Stimulated activated memory B cell treated with anti-CD40 and anti-IgM and Interleukin-4, amounts not matched to agents 10 μg/mL and 1 μg/mL and 100 μg/mL, for 72 hours (primary cell): Measurements from ENCODE around the gene POU2AF2.

Experiments used
- ATAC-seq: fragments of 150-1000 bp; cut with Tn5 transposase; 2 replicates; pipeline ENCODE4 v1.10.0; 2021
- H3K27ac Mint-ChIP-seq: one replicate; pipeline ENCODE4 v1.8.0; 2022; ENCODE audit warnings: mild to moderate bottlenecking, mixed read lengths
- H3K27me3 Mint-ChIP-seq: one replicate; pipeline ENCODE4 v1.8.0; 2022; ENCODE audit warnings: mixed read lengths
- H3K36me3 Mint-ChIP-seq: one replicate; pipeline ENCODE4 v1.8.0; 2022; ENCODE audit warnings: mixed read lengths
- H3K4me1 Mint-ChIP-seq: one replicate; pipeline ENCODE4 v1.8.0; 2022; ENCODE audit warnings: mixed read lengths
- H3K4me3 Mint-ChIP-seq: one replicate; pipeline ENCODE4 v1.8.0; 2022; ENCODE audit warnings: mild to moderate bottlenecking, moderate library complexity, mixed read lengths
- H3K9me3 Mint-ChIP-seq: one replicate; pipeline ENCODE4 v1.8.0; 2022; ENCODE audit warnings: mixed read lengths

The POU2AF2 gene

DNA sequence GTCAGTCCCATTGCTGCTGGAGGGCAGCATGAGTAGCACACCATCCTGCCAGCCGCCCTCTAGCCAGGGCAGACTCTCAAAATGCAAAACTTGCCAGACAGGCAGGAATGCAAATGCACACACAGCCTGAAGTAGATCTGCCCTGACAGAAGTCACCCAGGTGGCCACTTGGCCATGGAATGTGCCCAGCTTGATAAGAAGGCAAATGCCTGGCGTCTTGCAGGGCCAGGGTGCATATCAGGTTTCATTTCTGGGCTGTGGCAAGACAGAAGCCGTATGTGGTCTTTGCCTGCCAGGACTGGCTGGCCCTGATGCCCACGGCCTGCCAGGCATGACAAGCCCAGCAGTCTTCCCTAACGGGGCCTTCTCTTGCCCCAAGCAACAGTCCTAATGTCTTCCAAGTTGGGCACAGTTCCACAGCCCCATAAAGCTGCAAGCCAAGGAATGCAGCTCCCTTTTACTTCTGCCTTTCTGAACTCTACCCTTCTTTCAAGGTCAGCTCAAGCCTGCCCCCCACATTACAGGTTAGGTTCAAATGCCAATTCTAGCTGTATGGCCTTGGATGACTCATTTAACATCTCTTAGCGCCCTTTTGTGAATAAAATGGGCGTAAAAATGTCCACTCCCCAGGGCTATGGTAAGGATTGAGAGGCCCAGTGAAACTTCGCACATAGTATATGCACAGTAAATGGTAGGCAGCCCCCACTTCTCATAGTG, 82.5 kb downstream of the POU2AF2 start:
- Mint-ChIP-seq H3K9me3 (no peaks in the 10 kb centered on the region), H3K27ac (no peak overlapping the region), H3K36me3 (peaks cover 10% of the 10 kb centered on the region), H3K27me3 (no peaks in the 10 kb centered on the region), H3K4me1 (peaks cover 6% of the 10 kb centered on the region), H3K4me3 (no peak overlapping the region)
- ATAC-seq: no peak

DNA sequence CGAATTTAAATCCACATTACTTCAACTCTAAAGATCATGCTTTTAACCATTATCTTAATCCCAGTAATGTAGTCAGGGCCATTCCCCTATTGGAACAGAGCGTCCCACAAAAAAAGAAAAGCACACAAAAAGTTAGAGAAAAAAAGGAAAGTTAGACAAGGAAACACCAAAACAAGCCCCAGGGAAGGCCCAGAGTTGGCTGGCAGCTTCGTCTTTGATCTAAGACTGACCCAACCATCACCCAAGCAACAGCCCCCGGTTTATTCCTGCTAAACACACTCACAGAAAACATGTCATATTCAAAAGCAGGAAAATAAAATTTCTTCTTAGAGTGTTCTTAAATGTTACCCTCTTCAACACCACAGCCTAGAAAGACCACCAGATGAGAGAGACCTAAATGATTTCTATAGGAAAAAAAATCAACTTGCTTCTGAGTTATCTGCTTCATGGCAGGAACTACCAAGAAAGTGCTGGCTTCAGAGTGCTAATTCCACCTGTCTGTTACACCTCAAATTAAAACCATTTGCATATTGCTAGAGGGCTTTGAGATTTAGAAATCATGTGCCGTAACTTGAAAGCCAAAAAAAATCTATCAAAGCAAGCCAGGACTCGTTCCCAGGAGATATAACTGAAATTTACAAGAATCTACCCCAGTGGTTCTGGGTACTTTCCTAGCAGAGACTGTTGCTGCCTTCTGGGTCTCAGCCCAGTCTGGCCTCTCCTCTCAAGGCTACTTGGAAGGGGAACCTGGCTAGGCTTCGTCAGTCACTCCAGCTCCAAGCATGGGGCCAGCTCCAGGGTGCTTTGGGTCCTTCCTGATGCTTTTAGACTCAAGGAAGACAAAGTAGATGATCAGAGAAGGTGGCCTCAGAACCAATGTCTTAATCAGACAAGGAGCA, 84.0 kb downstream of the POU2AF2 start:
- no peak for ATAC-seq
- no peak overlapping the region for H3K27ac Mint-ChIP-seq
- no peaks in the 10 kb centered on the region for H3K27me3 Mint-ChIP-seq
- H3K36me3 Mint-ChIP-seq: peaks cover 20% of the 10 kb centered on the region
- H3K9me3 Mint-ChIP-seq: no peaks in the 10 kb centered on the region
- peaks cover 13% of the 10 kb centered on the region for H3K4me1 Mint-ChIP-seq
- no peak overlapping the region for H3K4me3 Mint-ChIP-seq

DNA sequence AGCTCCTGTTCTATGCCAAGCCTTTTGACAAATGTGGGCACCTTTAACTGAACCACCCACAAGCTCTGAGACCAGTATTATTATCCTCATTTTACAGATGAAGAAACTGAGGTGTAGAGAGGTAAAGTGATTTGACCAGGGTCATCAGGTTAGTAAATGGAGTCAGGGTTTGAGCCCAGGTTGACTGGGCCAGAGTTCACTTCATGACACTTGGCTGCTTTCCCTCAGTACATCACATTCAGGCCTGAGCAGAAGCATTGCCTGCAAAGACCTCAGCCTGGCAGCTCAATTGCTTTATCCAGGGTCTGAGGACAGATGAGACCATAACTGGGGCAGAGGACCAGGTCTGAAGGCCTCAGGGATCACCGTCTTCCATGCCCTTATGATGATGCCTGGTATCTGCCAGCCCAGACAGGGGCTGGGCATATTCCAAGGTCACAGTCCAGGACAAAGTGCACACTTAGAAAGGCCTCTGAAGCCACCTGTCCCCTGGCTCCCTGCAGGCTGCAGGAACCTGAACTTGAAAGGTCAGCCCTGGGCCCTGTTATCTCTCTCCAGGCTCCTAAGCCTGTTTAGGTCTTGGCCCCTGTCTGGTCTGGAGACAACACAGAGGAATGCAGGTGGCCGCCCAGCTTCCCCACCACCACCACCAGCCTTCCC, 84.8 kb downstream of the POU2AF2 start:
- peak overlapping the region; percentile 20 for H3K27ac Mint-ChIP-seq
- ATAC-seq: no peak
- H3K4me1 Mint-ChIP-seq: peaks cover 13% of the 10 kb centered on the region
- H3K27me3 Mint-ChIP-seq: no peaks in the 10 kb centered on the region
- no peaks in the 10 kb centered on the region for H3K9me3 Mint-ChIP-seq
- no peak overlapping the region for H3K4me3 Mint-ChIP-seq
- H3K36me3 Mint-ChIP-seq: peaks cover 20% of the 10 kb centered on the region

DNA sequence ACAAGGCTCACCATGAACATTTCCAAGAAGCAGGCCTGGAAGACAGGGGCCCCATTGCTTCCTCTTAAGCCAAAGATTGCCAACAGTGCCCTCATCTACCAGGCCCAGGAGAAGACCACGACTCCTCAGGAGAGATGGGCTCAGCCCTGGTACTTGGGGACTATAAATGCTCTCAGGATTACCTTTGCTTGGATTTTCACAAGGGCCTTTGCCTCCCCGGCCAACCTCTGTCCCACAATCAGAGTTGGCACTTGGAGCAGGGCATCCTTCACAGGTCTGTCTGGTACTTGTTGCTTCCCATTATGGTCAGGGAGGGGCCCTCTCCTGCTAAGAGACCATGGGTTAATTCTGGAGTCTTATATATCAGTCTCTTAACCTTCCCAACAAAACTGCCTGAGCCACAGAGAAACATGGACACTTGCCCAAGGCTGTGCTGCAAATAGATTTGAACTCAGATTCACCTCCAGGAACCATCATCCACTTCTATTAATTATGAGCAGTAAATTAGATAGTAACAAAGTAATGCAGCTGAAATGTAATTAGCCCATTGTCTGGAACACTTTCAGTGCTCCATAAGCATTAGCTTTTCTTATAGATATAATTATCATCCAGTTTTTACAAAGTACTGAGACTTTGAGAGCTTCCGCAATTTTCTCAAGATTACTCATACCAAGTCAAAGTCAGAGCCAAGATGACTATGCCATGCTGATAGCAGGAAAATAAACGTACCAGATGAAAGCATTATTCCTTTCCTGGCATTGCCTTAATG, 86.4 kb downstream of the POU2AF2 start:
- H3K4me1 Mint-ChIP-seq: peaks cover 13% of the 10 kb centered on the region
- H3K27me3 Mint-ChIP-seq: no peaks in the 10 kb centered on the region
- H3K36me3 Mint-ChIP-seq: peaks cover 14% of the 10 kb centered on the region
- H3K27ac Mint-ChIP-seq: no peak overlapping the region
- no peaks in the 10 kb centered on the region for H3K9me3 Mint-ChIP-seq
- H3K4me3 Mint-ChIP-seq: no peak overlapping the region
- ATAC-seq: no peak

DNA sequence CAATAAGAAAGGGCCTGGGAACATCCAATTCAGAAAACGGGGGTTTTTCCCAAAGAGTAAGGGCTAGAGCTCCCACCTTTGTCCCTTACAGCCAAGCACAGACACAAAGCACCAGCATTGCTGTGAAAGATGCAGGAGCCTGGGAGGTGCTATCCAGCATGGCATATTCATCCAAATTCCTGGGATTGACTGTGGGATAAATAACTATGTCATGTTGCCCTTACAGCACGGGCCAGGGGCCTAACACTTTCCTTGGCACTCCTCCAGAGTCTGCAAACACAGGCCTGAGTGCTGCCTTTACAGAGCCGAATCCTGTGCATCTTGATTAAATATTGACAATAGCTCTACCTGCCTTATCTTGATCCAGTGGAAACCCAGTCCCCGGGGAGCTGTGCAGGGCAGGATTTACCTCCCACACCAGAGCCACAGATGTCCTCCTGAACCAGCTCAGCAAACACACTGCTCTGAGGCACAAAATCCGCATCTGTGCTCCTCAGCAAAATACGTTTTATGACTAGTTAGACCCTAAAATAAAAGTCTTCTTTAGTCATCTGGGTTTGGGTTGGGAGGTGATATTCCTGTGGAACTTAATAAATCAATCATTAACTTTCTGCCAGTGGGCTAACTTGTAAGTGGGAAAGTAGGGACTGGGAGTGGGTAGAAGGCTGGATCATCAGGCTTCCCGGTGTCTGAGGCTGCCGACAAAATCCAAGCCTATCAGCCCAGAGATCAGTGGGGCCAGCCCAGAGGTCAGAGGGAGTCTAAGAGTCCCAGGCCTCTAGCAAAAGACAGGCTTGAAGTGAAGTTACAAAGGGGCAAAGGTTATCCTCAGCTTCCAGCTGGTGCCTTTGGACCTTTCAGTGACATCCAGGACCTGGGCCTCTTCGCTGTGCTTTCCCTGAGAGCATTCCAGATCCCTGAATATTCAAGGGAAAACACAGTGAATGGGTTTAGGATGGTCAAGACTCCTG, 89.3 kb downstream of the POU2AF2 start:
- Mint-ChIP-seq H3K27me3 (no peaks in the 10 kb centered on the region), H3K4me1 (peaks cover 6% of the 10 kb centered on the region), H3K9me3 (peaks cover 4% of the 10 kb centered on the region), H3K4me3 (no peak overlapping the region), H3K36me3 (peaks cover 20% of the 10 kb centered on the region), H3K27ac (no peak overlapping the region)
- ATAC-seq: no peak

DNA sequence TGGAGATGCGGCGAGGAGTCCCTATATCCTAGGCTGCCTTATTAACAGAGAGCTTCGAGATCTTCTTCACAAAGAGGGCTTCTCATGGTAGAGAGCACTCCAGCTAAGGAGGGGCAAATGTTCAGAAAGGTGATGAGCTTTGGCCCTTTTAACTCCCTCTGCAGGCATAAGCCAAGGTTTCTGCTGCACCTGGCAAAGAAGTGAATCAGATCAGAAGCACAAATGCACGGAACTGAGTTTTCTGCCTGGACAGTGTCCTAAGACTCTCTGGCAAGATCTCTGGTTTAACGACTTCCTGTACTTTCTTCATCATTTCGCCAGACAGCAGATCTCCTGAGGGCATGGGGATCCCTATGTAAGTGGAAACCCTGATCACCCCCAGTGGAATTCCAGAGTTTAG, 90.0 kb downstream of the POU2AF2 start:
- Mint-ChIP-seq H3K36me3 (peaks cover 22% of the 10 kb centered on the region), H3K27ac (no peak overlapping the region), H3K9me3 (peaks cover 4% of the 10 kb centered on the region), H3K27me3 (no peaks in the 10 kb centered on the region), H3K4me3 (no peak overlapping the region), H3K4me1 (peaks cover 6% of the 10 kb centered on the region)
- ATAC-seq: no peak
